Measurements from ENCODE around the gene GCC2. TPM values are rescaled to one million over a fixed set of nuclear protein-coding genes. Genes with fewer than 3 reads are reported as not detected.

Gene GCC2
- total and polyA plus RNA-seq, 2 of the 8 experiments (the other 6 are each of a cell fraction or from before 2014, with no cell fraction given), result 4.6 to 54.9 TPM

- TF ChIP-seq RXRA (IDR thresholded peaks at IDR 0.05; ENCODE audit: insufficient read depth, low read depth, low read length) (no peak), CHD2 (IDR thresholded peaks at IDR 0.05; ENCODE audit: low read length) (no peak)
Observed at GRCh38 chr2:108436976-108437375, 12.0 kb upstream of the GCC2 start (continued).
